Measurements from ENCODE around the gene VRK2. TPM values are rescaled to one million over a fixed set of nuclear protein-coding genes. Genes with fewer than 3 reads are reported as not detected.

Gene VRK2
- total and polyA plus RNA-seq, 10 of the 15 experiments (the other 5 are each of a cell fraction or from before 2014, with no cell fraction given): 26.5 to 78.0 (median 57.3) TPM

DNA sequence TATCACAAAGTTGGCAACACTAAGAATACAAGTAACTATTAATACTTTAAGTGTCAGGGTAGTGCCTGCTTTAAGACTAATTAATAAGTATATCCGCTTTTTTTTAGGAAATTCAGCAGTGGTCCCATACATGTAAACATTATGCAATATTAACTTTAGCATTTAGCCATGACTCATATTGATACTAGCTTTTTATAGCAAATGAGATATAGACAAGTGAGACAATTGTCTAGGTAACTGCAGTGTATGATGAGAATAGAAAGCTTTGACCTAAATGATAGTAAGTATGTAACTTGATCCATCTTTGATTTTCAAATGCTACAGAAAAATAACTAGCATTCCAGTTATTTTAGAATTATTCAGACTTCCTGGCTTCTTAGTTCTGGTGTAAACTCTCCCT is 27.4 kb upstream of the VRK2 start (continued):
- TF ChIP-seq FOXM1 (IDR thresholded peaks at IDR 0.05; ENCODE audit: low read depth, low read length) (no peak), CHD2 (IDR thresholded peaks at IDR 0.05; ENCODE audit: borderline replicate concordance, low read depth, low read length) (no peak), SUPT20H (IDR thresholded peaks at IDR 0.05; ENCODE audit: borderline replicate concordance, control insufficient read depth, low read depth, low read length) (no peak), EP300 (IDR thresholded peaks at IDR 0.05; ENCODE audit: borderline replicate concordance in 1 of 2, control insufficient read depth in 1 of 2, low read depth in 2 of 2, low read length in 2 of 2) (peak; percentile 56), NR2C2 (IDR thresholded peaks at IDR 0.05; ENCODE audit: borderline replicate concordance, control insufficient read depth, insufficient read length, low read depth) (no peak), BMI1 (IDR thresholded peaks at IDR 0.05; ENCODE audit: borderline replicate concordance) (no peak; the same call in 1 of the 2 replicates), MTA2 (IDR thresholded peaks at IDR 0.05; ENCODE audit: low read depth) (peak; percentile 77), SMAD5 (IDR thresholded peaks at IDR 0.05; ENCODE audit: low read depth) (no peak), KAT2A (conservative IDR thresholded peaks at IDR 0.05; ENCODE audit: control insufficient read depth, low read depth, low read length) (no peak), GATAD2B (conservative IDR thresholded peaks at IDR 0.05; ENCODE audit: low read depth) (no peak), JUNB (IDR thresholded peaks at IDR 0.05) (peak; percentile 94), ZBTB4 (CRISPR knock-in tag; IDR thresholded peaks at IDR 0.05) (no peak), GABPA (IDR thresholded peaks at IDR 0.05; ENCODE audit: low read depth) (no peak), NR2C1 (IDR thresholded peaks at IDR 0.05) (no peak), POLR2A (IDR thresholded peaks at IDR 0.05; ENCODE audit: low read depth, low read length) (no peak), KLF5 (IDR thresholded peaks at IDR 0.05; ENCODE audit: partially characterized antibody) (no peak), RAD21 (IDR thresholded peaks at IDR 0.05; ENCODE audit: insufficient read depth, low read depth, low read length) (no peak), PAX5 (IDR thresholded peaks at IDR 0.05; ENCODE audit: borderline replicate concordance, low read depth, low read length) (no peak), YBX1 (IDR thresholded peaks at IDR 0.05) (no peak), SMARCA5 (IDR thresholded peaks at IDR 0.05) (no peak), HCFC1 (IDR thresholded peaks at IDR 0.05; ENCODE audit: low read length) (no peak), ATF3 (IDR thresholded peaks at IDR 0.05; ENCODE audit: borderline replicate concordance, extremely low read depth, low read depth, low read length) (no peak), PAX8 (IDR thresholded peaks at IDR 0.05) (no peak), MEF2A (IDR thresholded peaks at IDR 0.05; ENCODE audit: insufficient read depth, low read depth, low read length) (peak; percentile 84; the same call in 1 of the 2 replicates), ZSCAN29 (IDR thresholded peaks at IDR 0.05) (no peak)
- TF ChIP-seq, protein P1, sequence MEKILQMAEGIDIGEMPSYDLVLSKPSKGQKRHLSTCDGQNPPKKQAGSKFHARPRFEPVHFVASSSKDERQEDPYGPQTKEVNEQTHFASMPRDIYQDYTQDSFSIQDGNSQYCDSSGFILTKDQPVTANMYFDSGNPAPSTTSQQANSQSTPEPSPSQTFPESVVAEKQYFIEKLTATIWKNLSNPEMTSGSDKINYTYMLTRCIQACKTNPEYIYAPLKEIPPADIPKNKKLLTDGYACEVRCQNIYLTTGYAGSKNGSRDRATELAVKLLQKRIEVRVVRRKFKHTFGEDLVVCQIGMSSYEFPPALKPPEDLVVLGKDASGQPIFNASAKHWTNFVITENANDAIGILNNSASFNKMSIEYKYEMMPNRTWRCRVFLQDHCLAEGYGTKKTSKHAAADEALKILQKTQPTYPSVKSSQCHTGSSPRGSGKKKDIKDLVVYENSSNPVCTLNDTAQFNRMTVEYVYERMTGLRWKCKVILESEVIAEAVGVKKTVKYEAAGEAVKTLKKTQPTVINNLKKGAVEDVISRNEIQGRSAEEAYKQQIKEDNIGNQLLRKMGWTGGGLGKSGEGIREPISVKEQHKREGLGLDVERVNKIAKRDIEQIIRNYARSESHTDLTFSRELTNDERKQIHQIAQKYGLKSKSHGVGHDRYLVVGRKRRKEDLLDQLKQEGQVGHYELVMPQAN (conservative IDR thresholded peaks at IDR 0.05): no peak
- TF ChIP-seq, protein P2, sequence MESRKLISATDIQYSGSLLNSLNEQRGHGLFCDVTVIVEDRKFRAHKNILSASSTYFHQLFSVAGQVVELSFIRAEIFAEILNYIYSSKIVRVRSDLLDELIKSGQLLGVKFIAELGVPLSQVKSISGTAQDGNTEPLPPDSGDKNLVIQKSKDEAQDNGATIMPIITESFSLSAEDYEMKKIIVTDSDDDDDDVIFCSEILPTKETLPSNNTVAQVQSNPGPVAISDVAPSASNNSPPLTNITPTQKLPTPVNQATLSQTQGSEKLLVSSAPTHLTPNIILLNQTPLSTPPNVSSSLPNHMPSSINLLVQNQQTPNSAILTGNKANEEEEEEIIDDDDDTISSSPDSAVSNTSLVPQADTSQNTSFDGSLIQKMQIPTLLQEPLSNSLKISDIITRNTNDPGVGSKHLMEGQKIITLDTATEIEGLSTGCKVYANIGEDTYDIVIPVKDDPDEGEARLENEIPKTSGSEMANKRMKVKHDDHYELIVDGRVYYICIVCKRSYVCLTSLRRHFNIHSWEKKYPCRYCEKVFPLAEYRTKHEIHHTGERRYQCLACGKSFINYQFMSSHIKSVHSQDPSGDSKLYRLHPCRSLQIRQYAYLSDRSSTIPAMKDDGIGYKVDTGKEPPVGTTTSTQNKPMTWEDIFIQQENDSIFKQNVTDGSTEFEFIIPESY (IDR thresholded peaks at IDR 0.05): no peak
